Thoracic aorta (tissue), 2 donors: ENCODE measurements around the gene TERB1. TPM values are rescaled to one million over a fixed set of nuclear protein-coding genes. Genes with fewer than 3 reads are reported as not detected.

Experiments used
- ATAC-seq: fragments of 150-250 bp; one replicate; pipeline ENCODE4 v1.8.0; 2017; ENCODE audit warnings: low read depth; ENCODE audit not compliant: insufficient number of reproducible peaks, low FRiP score
- DNase-seq: peaks from one replicate; pipeline ENCODE4 v3.0.0-alpha.2; 2020; ENCODE audit warnings: low spot score
- H3K27ac ChIP-seq, 2 donors: fragments of 200-600 bp; sonication (generic); 1 replicate in 1 of 2; 2 replicates in 1 of 2; pipeline ENCODE4 v1.5.1; 2016; ENCODE audit warnings: mild to moderate bottlenecking in 2 of 2, moderate library complexity in 2 of 2
- H3K27me3 ChIP-seq: fragments of 200-600 bp; sonication (generic); replicated peaks from 2 replicates; pipeline ENCODE4 v1.6.0; 2016; ENCODE audit warnings: mild to moderate bottlenecking; ENCODE audit not compliant: insufficient read depth
- H3K36me3 ChIP-seq: fragments of 200-600 bp; sonication (generic); one replicate; pipeline ENCODE4 v1.5.1; 2016
- H3K4me1 ChIP-seq, 2 donors: fragments of 200-600 bp; sonication (generic); 1 replicate in 1 of 2; 2 replicates in 1 of 2; pipeline versions ENCODE4 v1.5.1 to v1.6.0; 2016; ENCODE audit warnings: low read depth in 2 of 2, mild to moderate bottlenecking in 1 of 2; ENCODE audit not compliant: control insufficient read depth in 1 of 2
- H3K4me3 ChIP-seq: fragments of 200-600 bp; sonication (generic); 2 replicates; pipeline ENCODE4 v1.5.1; 2016; ENCODE audit warnings: mild to moderate bottlenecking
- H3K9me3 ChIP-seq: fragments of 200-600 bp; sonication (generic); 2 replicates; pipeline ENCODE4 v1.5.1; 2016
- CTCF ChIP-seq: fragments of 200-600 bp; sonication (generic); IDR thresholded peaks from one replicate; pipeline ENCODE4 v1.5.1; 2019; ENCODE audit warnings: antibody characterized with exemption
- total RNA-seq, 2 donors: library from RNA; depleted of rRNA; stranded (reverse); fragments of >200 nt; gene quantifications; one replicate each; pipeline versions ENCODE4 v1.1.0 to v1.2.3, GENCODE V29; 2016

TERB1 gene
- total RNA-seq, 2 donors from 2014 or later: not detected

GRCh38 chr16:66845080-66845410, 43.7 kb upstream of the TERB1 start:
- no peak overlapping the region for H3K27ac ChIP-seq
- H3K4me3 ChIP-seq: peak overlapping the region; percentile 67
- H3K27me3 ChIP-seq: peaks cover 4% of the 10 kb centered on the region
- H3K9me3 ChIP-seq: no peaks in the 10 kb centered on the region
- H3K4me1 ChIP-seq: peaks cover 12 to 22% of the 10 kb centered on the region in 2 donors
- TF ChIP-seq CTCF: no peak
- H3K36me3 ChIP-seq: no peaks in the 10 kb centered on the region
- DNase-seq (no peak), ATAC-seq (no peak)

- ATAC-seq (no peak), DNase-seq (no peak)
- H3K9me3 ChIP-seq: no peaks in the 10 kb centered on the region
- no peak within 1 kb of the TSS for H3K27ac ChIP-seq
- peak within 1 kb of the TSS; percentile 67 for H3K4me3 ChIP-seq
- TF ChIP-seq CTCF: no peak
- peaks cover 12 to 22% of the 10 kb centered on the region in 2 donors for H3K4me1 ChIP-seq
- H3K27me3 ChIP-seq: peaks cover 4% of the 10 kb centered on the region
- H3K36me3 ChIP-seq: no peaks in the 10 kb centered on the region
These were observed 43.1 kb upstream of the TERB1 start, which contains the start of gene CA7 for GRCh38 chr16:66844342-66845079. CA7 (plus strand) TSS chr16:66844414; CDS start chr16:66844488, 74 bp downstream.

- DNase-seq: no peak
- Histone ChIP-seq H3K9me3 (no peaks in the 10 kb centered on the region), H3K27me3 (peaks cover 4% of the 10 kb centered on the region), H3K36me3 (no peaks in the 10 kb centered on the region), H3K27ac (no peak overlapping the region), H3K4me1 (peaks cover 12 to 22% of the 10 kb centered on the region in 2 donors), H3K4me3 (peak overlapping the region; percentile 67)
- no peak for ATAC-seq
- no peak for TF ChIP-seq CTCF
These were observed 42.6 kb upstream of the TERB1 start for GRCh38 chr16:66844009-66844341.

- no peak for TF ChIP-seq CTCF
- Histone ChIP-seq H3K27ac (no peak overlapping the region), H3K36me3 (no peaks in the 10 kb centered on the region), H3K27me3 (peaks cover 4% of the 10 kb centered on the region), H3K9me3 (no peaks in the 10 kb centered on the region), H3K4me1 (peaks cover 12 to 22% of the 10 kb centered on the region in 2 donors), H3K4me3 (no peak overlapping the region)
- DNase-seq (no peak), ATAC-seq (no peak)
These were observed 41.8 kb upstream of the TERB1 start for GRCh38 chr16:66843191-66843590.

- ATAC-seq (no peak), DNase-seq (no peak)
- Histone ChIP-seq H3K9me3 (no peaks in the 10 kb centered on the region), H3K4me3 (no peak overlapping the region), H3K4me1 (peaks cover 12 to 22% of the 10 kb centered on the region in 2 donors), H3K36me3 (no peaks in the 10 kb centered on the region), H3K27ac (no peak overlapping the region), H3K27me3 (peaks cover 4% of the 10 kb centered on the region)
- TF ChIP-seq CTCF: no peak
These were observed 41.4 kb upstream of the TERB1 start for GRCh38 chr16:66842765-66843164.
